HuH-7 (cell line): Measurements from ENCODE around the gene MOB4.
"Not testable (repeated sequence)": the region's sequence is repeated elsewhere in the genome, so short reads cannot be mapped to it uniquely, and the experiment has no call there.

Experiments used
- DNase-seq: peaks from one replicate; pipeline ENCODE4 v3.0.0; 2011; ENCODE audit warnings: low spot score

MOB4 gene

GRCh38 chr2:197515739-197516392 lies at the start of gene MOB4:
Gene MOB4 (plus strand): TSS chr2:197516066. CDS start chr2:197516087, 21 bp downstream.
- peak; percentile 86 for DNase-seq

DNA sequence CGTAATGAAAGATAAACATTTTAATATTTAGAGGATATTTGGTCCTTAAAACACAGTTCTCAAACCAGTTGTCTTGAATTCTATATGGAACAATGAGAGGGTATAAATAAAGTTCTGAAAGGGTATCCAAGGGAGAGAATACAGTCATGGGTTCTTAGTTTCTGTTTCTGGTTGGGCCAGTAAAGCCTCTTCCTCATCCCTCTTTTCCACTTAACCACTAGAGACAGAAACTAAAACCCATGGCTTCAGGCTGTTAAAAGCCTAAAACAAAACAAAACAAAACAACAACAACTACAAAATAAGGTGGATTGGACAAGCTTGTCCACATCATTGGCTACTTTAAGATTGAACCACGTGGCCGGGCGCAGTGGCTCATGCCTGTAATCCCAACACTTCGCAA lies 43.7 kb upstream of the MOB4 start:
- no peak for DNase-seq

GRCh38 chr2:197477797-197478196 lies 38.1 kb upstream of the MOB4 start:
- DNase-seq, result no peak

DNA sequence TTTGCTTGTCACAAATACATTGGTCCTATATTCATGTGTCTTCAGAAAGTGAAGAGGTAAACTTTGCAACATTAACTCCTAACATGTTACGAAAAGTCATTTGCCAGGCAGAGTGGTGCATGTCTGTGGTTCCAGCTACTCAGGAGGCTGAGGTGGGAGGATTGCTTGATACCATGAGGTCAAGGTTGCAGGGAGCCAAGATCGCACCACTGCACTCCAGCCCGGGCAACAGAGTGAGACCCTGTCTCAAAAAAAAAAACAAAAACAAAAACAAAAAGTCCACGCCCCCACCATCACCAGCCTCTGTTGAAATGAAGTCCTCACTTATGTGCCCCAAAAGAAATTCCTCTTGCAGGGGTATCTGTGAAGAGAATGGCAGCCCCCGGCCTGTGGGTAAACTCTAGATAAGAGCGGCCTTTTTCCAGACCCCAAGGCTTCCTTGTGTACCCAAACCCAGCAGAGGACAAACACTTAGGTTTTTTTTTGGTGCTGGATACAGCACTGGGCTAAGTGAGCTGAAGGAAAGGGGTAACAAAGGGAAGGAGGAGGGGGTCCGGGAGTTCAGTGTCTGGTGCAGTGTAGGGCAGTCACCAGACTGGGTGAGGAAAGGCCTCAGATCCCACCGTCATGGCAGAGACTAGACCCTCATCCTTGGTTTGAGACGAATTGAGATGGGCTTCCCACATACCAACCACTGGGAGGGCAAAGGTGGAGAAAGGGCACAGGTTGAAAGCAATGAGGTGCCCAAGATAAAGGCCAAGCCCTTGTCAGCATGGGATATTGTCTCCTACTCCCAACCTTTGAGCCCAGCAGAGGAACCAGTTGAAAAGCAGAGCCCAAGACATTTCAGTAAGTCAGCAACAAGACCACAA lies 35.5 kb upstream of the MOB4 start:
- no peak for DNase-seq

DNA sequence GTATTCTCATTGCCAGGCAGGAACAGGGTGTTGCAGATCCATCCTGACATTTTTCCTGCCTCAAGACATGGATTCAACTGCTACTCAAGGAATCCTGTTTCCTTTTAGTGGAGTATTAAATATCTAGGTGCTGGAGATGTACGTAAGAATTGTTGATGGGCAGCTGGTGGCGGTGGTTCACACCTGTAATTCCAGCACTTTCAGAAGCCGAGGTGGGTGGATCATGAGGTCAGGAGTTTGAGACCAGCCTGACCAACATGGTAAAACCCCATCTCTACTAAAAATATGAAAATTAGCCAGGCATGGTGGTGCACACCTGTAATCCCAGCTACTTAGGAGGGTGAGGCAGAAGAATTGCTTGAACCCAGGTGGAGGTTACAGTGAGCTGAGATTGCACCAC lies 31.6 kb upstream of the MOB4 start:
- DNase-seq, result not testable (repeated sequence)

DNA sequence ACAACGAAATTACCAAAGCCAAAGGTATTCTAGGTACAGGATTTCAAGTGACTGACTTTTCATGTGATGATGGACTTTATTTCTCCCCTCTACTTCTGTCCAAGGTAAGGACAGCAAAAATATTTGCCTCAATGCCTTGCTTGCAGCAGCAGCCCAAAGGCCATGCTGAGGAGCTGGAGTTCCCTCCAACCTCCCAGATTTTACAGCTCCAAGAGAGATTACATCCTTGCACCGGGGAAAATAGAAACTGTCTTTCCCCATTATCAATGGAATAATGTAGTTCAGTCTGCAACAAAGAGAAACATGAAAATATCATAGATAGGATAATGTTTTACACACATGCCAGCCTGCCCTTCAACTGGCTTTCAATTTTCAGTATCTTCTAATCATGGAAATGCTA lies 29.7 kb upstream of the MOB4 start:
- no peak for DNase-seq

GRCh38 chr2:197487385-197487784 lies 28.5 kb upstream of the MOB4 start:
- DNase-seq, result no peak

DNA sequence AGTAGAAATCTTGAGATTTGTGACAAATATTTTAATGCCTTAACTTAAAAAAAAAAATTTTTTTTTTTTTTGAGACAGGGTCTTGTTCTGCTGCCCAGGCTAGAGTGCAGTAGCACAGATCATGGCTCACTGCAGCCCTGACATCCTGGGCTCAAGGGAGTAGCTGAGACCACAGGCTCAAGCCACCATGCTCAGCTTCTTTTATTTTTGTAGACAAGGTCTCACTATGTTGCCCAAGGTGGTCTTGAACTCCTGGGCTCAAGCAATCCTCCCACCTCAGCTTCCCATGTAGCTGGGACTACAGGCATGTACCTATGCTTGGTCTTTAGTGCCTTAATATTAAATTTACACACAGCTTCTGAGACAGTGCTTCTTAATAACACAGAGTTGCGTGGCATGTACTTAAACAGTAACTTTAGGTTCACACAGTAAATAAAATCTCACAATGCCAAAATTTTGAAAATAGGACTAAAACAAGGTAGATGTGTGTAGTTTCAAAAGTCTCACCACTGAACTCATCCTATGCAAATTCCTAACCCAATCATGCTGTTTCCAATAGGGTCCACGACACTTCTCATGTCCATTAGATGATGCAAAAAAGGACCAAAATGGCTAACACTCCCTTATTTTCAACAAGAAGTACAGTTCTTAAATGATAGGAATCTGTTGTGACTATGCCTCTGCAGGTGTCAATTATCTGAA lies 20.3 kb upstream of the MOB4 start:
- no peak for DNase-seq

DNA sequence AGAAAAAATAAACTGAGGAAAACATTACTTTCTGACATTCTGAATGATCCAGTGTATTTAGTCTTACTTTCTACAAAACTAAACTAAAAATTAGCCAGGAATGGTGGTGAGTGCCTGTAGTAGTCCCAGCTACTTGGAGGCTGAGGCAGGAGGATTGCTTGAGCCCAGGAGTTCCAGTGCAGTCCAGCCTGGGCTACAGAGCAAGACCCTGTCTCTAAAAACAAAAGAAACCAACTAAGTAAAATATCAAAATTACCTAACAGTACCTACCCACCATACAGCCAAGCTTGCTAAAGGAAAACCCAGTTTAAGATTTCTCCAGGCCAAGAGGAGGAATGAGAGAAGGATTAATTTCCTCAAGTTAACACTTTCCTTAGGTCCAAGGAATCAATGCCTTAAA lies 19.2 kb upstream of the MOB4 start:
- no peak for DNase-seq

DNA sequence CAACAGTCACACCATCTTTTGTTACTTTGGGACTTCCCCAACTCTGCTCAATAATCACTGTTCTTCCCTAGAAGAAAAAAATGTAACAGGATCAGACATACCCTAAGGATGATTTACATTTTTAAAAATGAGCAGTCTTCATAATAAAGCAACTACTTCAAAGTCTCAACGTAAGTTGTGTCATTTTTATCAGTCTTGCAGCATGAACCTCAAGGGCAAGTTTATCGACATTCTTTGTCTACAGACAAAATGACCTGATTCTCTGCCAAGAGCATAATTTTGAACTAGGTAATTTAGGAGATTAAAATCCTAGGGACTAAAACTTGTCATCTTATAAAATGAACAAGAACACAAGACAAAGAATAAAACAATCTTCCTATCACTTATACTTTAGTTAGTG lies 18.5 kb upstream of the MOB4 start:
- no peak for DNase-seq

DNA sequence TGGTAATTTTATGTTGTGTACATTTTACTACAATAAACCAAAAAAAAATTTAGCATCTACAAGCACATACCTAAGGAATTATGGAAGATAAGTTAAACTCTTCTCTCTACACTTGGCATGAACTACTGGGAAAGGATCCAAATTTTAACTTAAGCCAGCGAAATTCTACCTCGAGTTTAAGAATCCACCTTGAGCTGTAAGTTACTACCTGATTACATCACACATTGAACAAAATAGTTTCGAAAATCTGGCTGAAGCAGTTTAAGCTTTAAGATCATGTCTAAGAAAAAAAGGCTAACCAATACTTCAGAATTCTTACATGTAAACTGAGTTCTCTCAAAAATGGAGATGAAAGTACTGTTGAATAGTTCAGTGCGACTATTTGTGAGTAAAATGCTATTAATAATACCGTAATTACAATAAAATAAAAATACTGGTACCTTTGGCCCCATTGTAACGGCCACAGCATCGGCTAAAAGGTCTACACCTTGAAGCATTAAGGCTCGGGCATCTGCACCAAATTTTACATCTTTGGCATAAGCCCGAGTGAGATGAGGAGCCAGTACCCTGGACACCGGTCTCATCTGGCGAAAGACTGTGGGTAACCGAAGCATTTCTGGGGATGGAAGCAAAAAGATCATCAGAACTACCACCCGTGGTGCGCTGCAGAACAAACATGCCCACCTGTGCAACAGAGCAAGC lies 17.5 kb upstream of the MOB4 start:
- DNase-seq, result no peak

DNA sequence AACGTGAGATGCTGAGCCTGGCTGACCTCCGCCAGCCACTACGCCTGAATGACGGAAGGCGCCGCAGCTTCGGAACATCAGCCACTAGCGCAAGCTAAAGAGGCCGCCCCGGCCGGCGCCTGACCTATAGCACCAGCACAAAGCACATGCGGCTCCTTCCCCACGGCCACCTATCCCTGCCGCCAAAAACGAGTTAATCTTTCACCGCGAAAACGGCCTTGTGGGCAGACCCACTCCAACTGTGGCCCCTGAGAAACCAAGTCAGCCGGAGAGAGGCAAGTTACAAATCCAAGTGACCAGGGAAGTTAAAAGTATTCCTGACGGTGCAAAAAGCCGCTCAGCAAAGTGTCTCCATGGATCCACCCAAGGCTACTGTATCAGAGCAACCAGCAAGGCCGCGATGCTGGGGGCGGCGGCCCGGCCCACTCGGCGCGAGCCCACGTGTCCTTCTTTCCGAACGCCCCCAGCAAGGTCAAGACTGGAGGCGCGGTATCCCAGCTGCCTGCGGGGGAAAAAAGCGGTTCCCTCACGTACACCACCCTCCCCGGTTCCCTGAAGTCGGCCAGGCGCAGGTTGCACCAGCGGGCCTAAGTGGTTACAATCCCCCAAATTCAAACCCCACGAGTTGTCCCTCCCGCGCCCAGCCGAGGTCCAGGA lies 16.8 kb upstream of the MOB4 start:
- DNase-seq, result peak; percentile 32

DNA sequence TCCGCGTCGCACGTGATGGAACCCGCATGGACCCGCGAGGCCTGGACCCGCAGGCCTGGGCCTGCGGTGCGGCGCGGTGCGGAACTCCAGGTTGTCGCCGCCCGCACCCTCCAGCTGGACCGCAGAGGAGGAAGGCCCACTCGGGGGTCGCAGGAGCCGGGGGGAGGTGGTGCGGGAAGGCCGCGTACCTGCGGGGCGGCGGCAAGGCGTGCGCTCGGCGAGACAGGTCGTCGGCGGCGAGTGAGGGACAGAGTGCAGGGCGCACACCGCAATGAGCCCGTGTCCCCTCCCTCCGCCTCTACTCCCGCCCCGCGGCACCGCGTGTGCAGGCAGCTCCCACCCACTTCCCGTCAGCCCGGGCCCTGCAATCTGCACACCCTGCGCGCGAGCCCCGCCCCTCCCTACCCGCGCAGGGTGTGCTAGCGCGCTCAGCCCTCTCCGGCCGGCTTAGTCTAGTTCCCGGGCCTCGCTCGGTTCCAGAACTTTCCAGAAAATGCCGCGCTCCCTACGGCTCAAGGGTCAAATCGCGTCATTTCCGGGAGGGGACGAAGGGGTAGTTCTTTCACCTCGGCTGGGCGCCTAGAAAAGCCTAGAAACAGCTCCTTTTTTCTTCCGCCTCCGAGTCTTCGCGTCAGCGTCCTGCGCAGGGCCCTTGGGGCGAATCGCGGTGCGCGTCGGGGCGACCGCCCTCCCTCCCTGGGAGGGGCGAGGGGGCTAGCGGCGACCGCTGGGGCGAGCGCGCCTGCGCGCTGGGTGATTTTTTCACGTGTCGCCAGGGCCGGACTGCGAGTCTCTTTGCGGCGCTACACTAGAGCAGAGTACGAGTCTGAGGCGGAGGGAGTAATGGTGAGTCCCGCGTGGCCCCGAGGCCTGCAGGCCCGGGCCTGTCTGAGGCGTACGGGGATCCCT lies 16.0 kb upstream of the MOB4 start, which contains the start of the genes HSPD1 and HSPE1:
TSS of gene HSPD1 (minus strand) at position 247 of the 909 bp plus-strand sequence. CDS start 992 bp downstream, outside the sequence.
TSS of gene HSPE1 (plus strand) at position 786 of the 909 bp plus-strand sequence. CDS start at position 844, 58 bp downstream.
- peak; percentile 88 for DNase-seq

- no peak for DNase-seq
Observed at GRCh38 chr2:197500503-197501131, 15.2 kb upstream of the MOB4 start.

- no peak for DNase-seq
Observed at GRCh38 chr2:197502201-197502600, 13.7 kb upstream of the MOB4 start.

DNA sequence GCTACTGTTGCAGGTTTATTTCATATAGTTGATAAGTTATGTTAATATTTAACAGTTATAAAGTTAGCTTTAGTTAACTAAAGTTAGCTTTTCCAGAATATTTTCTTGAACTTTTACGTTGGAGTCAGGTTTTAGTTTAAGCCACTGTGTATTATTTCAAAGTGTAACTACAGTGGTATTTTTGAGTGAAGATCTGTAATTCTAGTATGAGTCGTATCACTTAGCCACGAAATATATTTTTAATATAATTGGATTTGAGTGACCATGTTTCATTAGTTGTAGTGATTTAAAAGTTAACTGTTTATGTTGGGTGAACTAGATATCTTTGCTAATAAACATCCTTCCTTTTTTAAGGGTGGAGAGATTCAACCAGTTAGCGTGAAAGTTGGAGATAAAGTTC lies 13.2 kb upstream of the MOB4 start:
- no peak for DNase-seq

DNA sequence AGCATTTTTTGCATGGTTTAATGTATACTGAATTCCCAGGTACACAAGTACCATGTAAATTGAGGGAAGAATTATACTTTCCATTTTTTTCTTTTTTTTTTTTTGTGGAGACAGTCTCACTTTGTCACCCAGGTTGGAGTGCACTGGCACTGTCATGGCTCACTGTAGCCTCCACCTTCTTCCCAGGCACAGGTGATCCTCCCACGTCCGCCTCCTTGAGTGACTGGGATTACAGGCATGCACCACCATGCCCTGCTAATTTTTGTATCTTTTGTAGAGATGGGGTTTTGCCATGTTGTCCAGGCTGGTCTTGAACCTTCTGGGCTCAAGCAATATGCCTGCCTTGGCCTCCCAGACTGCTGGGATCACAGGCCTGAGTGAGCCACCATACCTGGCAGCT lies 11.9 kb upstream of the MOB4 start:
- no peak for DNase-seq

DNA sequence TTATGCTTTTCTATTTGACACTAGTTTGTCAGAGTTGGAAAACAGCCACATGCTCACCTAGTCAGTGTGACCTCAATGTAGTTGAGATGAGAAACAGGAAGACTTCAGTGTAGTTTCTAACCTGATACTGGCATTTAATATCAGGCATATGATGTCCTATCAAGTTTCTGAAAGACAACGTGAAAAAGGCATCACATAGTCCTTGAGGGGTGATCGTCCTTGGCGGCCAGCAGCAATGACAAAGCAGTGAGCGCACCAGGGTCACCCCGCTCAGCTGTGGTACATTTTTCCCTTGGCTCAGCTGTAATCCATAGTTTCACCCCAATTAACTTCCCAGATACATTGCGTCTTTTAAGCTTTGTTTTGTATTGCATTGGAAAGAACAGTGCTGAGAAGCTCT lies 11.4 kb upstream of the MOB4 start:
- DNase-seq, result no peak

DNA sequence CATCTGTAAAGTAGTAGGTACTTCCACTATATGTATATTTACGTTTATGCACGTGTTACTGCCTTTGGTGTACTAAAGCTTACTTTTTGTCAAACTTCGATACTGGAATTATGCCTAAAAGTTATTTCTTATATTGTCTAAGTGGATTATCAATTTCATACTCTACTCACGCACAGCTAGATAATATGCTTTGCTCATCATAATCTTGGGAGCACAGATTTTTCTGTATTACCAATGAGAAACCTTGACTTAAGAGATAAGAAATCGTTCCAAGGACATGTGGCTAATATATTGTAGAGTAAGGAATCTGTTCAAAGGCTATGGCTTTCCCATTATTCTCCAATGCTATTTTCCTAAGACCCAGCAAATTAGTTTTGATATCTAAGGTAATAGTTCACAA lies 9.2 kb upstream of the MOB4 start:
- DNase-seq, result no peak

- no peak for DNase-seq
Observed at GRCh38 chr2:197513915-197514314, 2.0 kb upstream of the MOB4 start.
